ENCODE data around the gene SYT8. TPM values are rescaled to one million over a fixed set of nuclear protein-coding genes. Genes with fewer than 3 reads are reported as not detected.

SYT8 gene
- total RNA-seq, 4 donors from 2014 or later = 2.0 TPM; not detected in 3

DNA sequence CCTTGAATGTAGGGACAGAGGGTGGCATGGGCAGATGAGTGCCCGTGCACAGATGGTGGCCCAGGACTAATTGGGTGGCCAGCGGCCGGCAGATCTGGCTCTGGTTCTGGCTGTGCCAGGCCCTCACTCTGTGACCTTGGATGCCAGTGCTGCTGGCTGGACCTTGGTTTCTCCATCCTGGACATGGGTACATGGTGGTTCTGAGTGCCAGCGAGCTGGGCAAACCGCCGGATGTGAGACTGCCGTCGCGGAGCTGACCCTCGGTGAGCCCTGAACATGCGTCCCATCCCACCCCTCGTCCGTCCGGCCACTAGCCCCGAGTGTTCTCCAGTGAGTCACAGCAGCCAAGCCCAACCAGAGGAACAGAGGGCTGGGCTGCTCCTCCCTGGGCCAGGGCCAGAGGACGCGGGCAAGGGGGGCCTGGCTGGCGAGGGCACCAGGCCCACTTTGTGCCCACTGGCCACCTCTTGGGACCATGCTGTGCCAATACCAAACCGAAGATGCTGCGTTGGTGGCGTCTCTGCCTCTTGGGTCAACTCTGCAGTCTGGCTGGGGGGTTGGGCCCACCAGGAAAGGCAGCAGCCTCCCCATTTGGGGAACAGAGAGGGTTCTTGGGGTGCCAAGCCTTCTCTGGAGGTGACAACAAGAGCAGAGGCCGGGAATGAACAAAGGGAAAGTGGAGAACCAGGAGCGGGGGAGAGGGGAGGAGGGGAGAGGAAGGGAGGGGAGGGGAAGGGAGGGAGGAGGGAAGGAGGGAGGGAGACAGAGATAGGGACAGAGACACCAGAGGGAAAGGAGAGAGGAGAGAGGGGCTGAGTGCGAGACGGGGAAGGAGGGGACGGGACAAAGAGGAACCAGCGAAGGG, 28.8 kb downstream of the SYT8 start:
- H3K4me1 ChIP-seq = peaks cover 0 to 12% of the 10 kb centered on the region in 2 donors
- peak; percentile 9 to 33 for TF ChIP-seq POLR2A (IDR thresholded peaks at IDR 0.05)
- TF ChIP-seq, protein P1, sequence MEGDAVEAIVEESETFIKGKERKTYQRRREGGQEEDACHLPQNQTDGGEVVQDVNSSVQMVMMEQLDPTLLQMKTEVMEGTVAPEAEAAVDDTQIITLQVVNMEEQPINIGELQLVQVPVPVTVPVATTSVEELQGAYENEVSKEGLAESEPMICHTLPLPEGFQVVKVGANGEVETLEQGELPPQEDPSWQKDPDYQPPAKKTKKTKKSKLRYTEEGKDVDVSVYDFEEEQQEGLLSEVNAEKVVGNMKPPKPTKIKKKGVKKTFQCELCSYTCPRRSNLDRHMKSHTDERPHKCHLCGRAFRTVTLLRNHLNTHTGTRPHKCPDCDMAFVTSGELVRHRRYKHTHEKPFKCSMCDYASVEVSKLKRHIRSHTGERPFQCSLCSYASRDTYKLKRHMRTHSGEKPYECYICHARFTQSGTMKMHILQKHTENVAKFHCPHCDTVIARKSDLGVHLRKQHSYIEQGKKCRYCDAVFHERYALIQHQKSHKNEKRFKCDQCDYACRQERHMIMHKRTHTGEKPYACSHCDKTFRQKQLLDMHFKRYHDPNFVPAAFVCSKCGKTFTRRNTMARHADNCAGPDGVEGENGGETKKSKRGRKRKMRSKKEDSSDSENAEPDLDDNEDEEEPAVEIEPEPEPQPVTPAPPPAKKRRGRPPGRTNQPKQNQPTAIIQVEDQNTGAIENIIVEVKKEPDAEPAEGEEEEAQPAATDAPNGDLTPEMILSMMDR (IDR thresholded peaks at IDR 0.05) = peak in 1 of 4 experiments; percentile 4
- intact Hi-C loops (cut with DNase I; ENCODE audit: low total_unique reads) = no loop called here

DNA sequence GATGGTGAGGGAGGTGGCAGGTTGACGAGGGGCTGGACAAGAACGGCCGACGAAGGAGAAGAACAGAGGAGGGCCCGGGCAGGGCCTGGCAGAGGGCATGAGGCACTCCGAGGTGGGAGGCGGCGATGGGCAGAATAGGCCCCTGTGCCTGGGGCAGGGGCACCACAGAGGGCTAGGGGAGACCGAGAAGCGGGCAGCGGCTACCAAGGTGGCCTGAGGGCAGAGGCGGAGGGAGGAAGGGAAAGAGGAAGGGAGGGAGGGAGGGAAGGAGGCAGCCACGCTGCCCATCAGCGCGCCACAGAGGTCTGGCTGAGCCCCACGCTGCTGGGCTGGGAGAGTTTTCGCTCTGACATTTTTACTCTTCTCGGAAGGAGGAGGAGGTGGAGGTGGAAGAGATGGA, 29.4 kb downstream of the SYT8 start:
- DNase-seq = no peak
- Histone ChIP-seq H3K9me3 (no peaks in the 10 kb centered on the region), H3K36me3 (no peaks in the 10 kb centered on the region), H3K27me3 (no peaks in the 10 kb centered on the region), H3K4me3 (peak overlapping the region; percentile 26 to 31), H3K4me1 (peaks cover 0 to 12% of the 10 kb centered on the region in 2 donors), H3K27ac (peak overlapping the region; percentile 87 to 93)
- intact Hi-C loops (cut with DNase I; ENCODE audit: low total_unique reads) = no loop called here
- TF ChIP-seq POLR2A (IDR thresholded peaks at IDR 0.05) = no peak
- TF ChIP-seq, protein P1 (IDR thresholded peaks at IDR 0.05) = no peak

More for the DNA sequence above, 28.8 kb downstream of the SYT8 start:
- no peaks in the 10 kb centered on the region for H3K36me3 ChIP-seq
- no peaks in the 10 kb centered on the region for H3K27me3 ChIP-seq
- no peaks in the 10 kb centered on the region for H3K9me3 ChIP-seq
- peak overlapping the region; percentile 26 to 31 for H3K4me3 ChIP-seq
- peak overlapping the region; percentile 87 to 93 for H3K27ac ChIP-seq
- DNase-seq = peak; percentile 87 to 91

- Histone ChIP-seq H3K4me1 (peaks cover 0 to 12% of the 10 kb centered on the region in 2 donors), H3K36me3 (no peaks in the 10 kb centered on the region), H3K27ac (peak overlapping the region; percentile 87 to 93), H3K9me3 (no peaks in the 10 kb centered on the region), H3K4me3 (peak overlapping the region; percentile 26 to 31), H3K27me3 (no peaks in the 10 kb centered on the region)
- TF ChIP-seq, protein P1 (IDR thresholded peaks at IDR 0.05) = no peak
- TF ChIP-seq POLR2A (IDR thresholded peaks at IDR 0.05) = no peak
- intact Hi-C loops (cut with DNase I; ENCODE audit: low total_unique reads) = no loop called here
- peak in 1 of 2 donors; percentile 48 for DNase-seq
These were observed 30.3 kb downstream of the SYT8 start for GRCh38 chr11:1864831-1865665.

GRCh38 chr11:1866226-1866625, 31.4 kb downstream of the SYT8 start:
- intact Hi-C loops (cut with DNase I; ENCODE audit: low total_unique reads) = no loop called here
- no peak overlapping the region for H3K4me3 ChIP-seq

More at GRCh38 chr11:1866226-1866625, 31.4 kb downstream of the SYT8 start:
- Histone ChIP-seq H3K36me3 (no peaks in the 10 kb centered on the region), H3K27me3 (no peaks in the 10 kb centered on the region), H3K27ac (peak overlapping the region; percentile 60 to 87), H3K4me1 (peaks cover 0 to 17% of the 10 kb centered on the region in 2 donors), H3K9me3 (no peaks in the 10 kb centered on the region)
- TF ChIP-seq POLR2A (IDR thresholded peaks at IDR 0.05) = no peak
- TF ChIP-seq, protein P1 (IDR thresholded peaks at IDR 0.05) = no peak
- no peak for DNase-seq

Measured in uterus (tissue), 4 donors.